ENCODE data around the gene ZNF710. TPM values are rescaled to one million over a fixed set of nuclear protein-coding genes. Genes with fewer than 3 reads are reported as not detected.

The ZNF710 gene
- total RNA-seq, 2 experiments from 2014 or later = 13.8 to 19.0 TPM

DNA sequence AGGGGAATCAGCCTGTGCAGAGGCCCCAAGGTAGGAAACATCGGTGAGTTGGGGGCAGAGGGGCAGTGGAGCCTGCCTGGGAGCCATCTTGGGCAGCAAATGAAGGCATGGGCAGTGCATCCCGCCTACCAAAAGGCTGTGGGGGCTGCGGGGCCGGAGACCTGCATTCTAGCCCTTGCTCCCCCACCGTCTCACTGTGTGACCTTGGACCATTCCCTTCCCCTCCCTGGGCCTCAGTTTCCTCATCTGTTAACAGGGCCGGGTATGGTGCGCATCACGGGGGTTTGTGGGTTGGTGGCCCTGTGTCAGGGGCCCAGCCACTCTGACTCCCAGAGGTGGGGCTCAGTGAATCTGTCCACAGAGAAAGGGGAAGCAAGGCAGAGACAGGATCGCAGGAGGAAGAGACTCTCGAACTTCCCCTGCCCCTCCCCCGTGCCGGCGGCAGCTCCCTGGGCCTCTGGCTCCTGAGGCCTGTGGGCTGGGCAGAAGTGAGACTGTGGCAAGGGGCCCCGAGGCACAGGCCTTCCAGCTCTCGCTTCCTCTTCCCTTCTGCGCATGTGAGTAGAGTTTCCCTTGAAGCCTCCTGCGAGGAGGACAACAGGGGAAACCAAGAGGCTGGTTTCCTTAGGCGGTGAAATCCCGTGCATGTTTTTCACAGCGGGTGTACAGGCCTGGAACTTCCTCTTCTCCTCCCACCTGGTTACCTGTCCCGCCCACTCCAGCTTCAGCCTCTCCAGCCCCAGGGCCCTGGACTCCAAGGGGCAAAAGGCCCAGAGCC lies 58.3 kb downstream of the ZNF710 start:
- CTCF ChIA-PET (ENCODE audit: unreplicated experiment) = no interaction called here
- Histone ChIP-seq H3K36me3 (ENCODE audit: insufficient read depth, low read length) (0 out of 2 replicates have a peak, but pooled peaks cover 4% of the 10 kb centered on the region), H4K20me1 (ENCODE audit: insufficient read depth, low read length) (no peaks in the 10 kb centered on the region), H3K9me2 (ENCODE audit: insufficient read depth, low read length) (no peaks in the 10 kb centered on the region), H3K27ac (ENCODE audit: low read depth, low read length, poor library complexity, severe bottlenecking) (peak overlapping the region; percentile 83), H3K4me1 (ENCODE audit: insufficient read depth, low read length, poor library complexity, severe bottlenecking) (peaks cover 66% of the 10 kb centered on the region), H3K9me3 (ENCODE audit: low read length) (no peaks in the 10 kb centered on the region), H3K4me2 (ENCODE audit: low read length) (peak overlapping the region; percentile 76), H3K4me3 (ENCODE audit: low read depth, low read length, poor library complexity, severe bottlenecking) (peak overlapping the region; percentile 33), H2AFZ (ENCODE audit: low read length) (no peak overlapping the region), H3K79me2 (ENCODE audit: insufficient read depth, low read depth, low read length) (peaks cover 5% of the 10 kb centered on the region; the same call in 1 of the 2 replicates)
- TF ChIP-seq EZH2phosphoT487 (IDR thresholded peaks at IDR 0.05; ENCODE audit: borderline replicate concordance, low read depth, low read length) (no peak), CTCF (conservative IDR thresholded peaks at IDR 0.05; ENCODE audit: low read length) (no peak)
- intact Hi-C loops (cut with micrococcal nuclease; ENCODE audit: unreplicated experiment) = loop anchor here (1.0 kb wide), 1 partner anchor 12 kb away; no protein-coding TSS in a partner anchor
- no TSS peak for BruUV-seq (replicated peaks)
- POLR2A ChIA-PET = interaction anchor here (0.6 to 1.5 kb wide), 3 partner anchors 12 to 36 kb away, joined by 3 to 4 read pairs (median 3); no protein-coding TSS in a partner anchor
- peak; percentile 95 for DNase-seq (ENCODE audit: low spot score)

- H4K20me1 ChIP-seq (ENCODE audit: insufficient read depth, low read length) = no peaks in the 10 kb centered on the region
- peak overlapping the region; percentile 76 for H3K4me2 ChIP-seq (ENCODE audit: low read length)
- intact Hi-C loops (cut with micrococcal nuclease; ENCODE audit: unreplicated experiment) = no loop called here
- BruUV-seq (replicated peaks) = no TSS peak
- no peaks in the 10 kb centered on the region for H3K9me2 ChIP-seq (ENCODE audit: insufficient read depth, low read length)
- CTCF ChIA-PET (ENCODE audit: unreplicated experiment) = interaction anchor here (0.5 to 1.0 kb wide), 2 partner anchors 16 to 92 kb away, joined by 3 to 4 read pairs; no protein-coding TSS in a partner anchor
- H3K27ac ChIP-seq (ENCODE audit: low read depth, low read length, poor library complexity, severe bottlenecking) = peak overlapping the region; percentile 83
- peaks cover 5% of the 10 kb centered on the region; the same call in 1 of the 2 replicates for H3K79me2 ChIP-seq (ENCODE audit: insufficient read depth, low read depth, low read length)
- H3K4me1 ChIP-seq (ENCODE audit: insufficient read depth, low read length, poor library complexity, severe bottlenecking) = peaks cover 66% of the 10 kb centered on the region
- no peaks in the 10 kb centered on the region for H3K9me3 ChIP-seq (ENCODE audit: low read length)
- no peak for DNase-seq (ENCODE audit: low spot score)
- H3K4me3 ChIP-seq (ENCODE audit: low read depth, low read length, poor library complexity, severe bottlenecking) = no peak overlapping the region
- no peak overlapping the region for H2AFZ ChIP-seq (ENCODE audit: low read length)
- POLR2A ChIA-PET = interaction anchor here (0.9 to 1.4 kb wide), 3 partner anchors 24 to 38 kb away, joined by 3 to 4 read pairs (median 3); no protein-coding TSS in a partner anchor
- TF ChIP-seq CTCF (conservative IDR thresholded peaks at IDR 0.05; ENCODE audit: low read length) (no peak), EZH2phosphoT487 (IDR thresholded peaks at IDR 0.05; ENCODE audit: borderline replicate concordance, low read depth, low read length) (no peak)
- 0 out of 2 replicates have a peak, but pooled peaks cover 4% of the 10 kb centered on the region for H3K36me3 ChIP-seq (ENCODE audit: insufficient read depth, low read length)
Measured at GRCh38 chr15:90060797-90061196, 59.7 kb downstream of the ZNF710 start.

Measured in OCI-LY7 (cell line).